Gastrocnemius medialis (tissue), 4 donors: ENCODE results near the gene SORD. TPM values are rescaled to one million over a fixed set of nuclear protein-coding genes. Genes with fewer than 3 reads are reported as not detected.

ENCODE experiments used
- ATAC-seq, 2 donors: fragments of 150-250 bp; one replicate each; pipeline ENCODE4 v1.9.1; 2016
- DNase-seq, 2 donors: peaks; one replicate each; pipeline ENCODE4 v3.0.0-alpha.2; 2019
- H3K27ac ChIP-seq, 4 donors: fragments of 200-600 bp; sonication (generic); 1 replicate in 1 of 4; 2 replicates in 3 of 4; pipeline ENCODE4 v1.5.1; 2016 to 2018; ENCODE audit warnings: mild to moderate bottlenecking in 2 of 4, moderate library complexity in 1 of 4
- H3K27me3 ChIP-seq, 3 donors: fragments of 200-600 bp; sonication (generic) in 2 of 3; 1 replicate in 1 of 3; 2 replicates in 2 of 3; pipeline versions ENCODE4 v1.5.1 to v1.6.0; 2016 to 2019; ENCODE audit warnings: mild to moderate bottlenecking in 1 of 3, moderate library complexity in 1 of 3
- H3K36me3 ChIP-seq, 2 donors: fragments of 200-600 bp; sonication (generic) in 1 of 2; one replicate each; pipeline ENCODE4 v1.5.1; 2017 to 2018
- H3K4me1 ChIP-seq, 2 donors: fragments of 200-600 bp; sonication (generic) in 1 of 2; one replicate each; pipeline ENCODE4 v1.5.1; 2016 to 2017; ENCODE audit warnings: mild to moderate bottlenecking in 2 of 2
- H3K4me3 ChIP-seq, 4 donors: fragments of 200-600 bp; sonication (generic) in 3 of 4; 1 replicate in 1 of 4; 2 replicates in 3 of 4; pipeline ENCODE4 v1.5.1; 2016 to 2019; ENCODE audit warnings: mild to moderate bottlenecking in 2 of 4
- H3K9me3 ChIP-seq, 3 donors: fragments of 200-600 bp; sonication (generic) in 2 of 3; 1 replicate in 1 of 3; 2 replicates in 2 of 3; pipeline ENCODE4 v1.5.1; 2016 to 2019
- POLR2A ChIP-seq, 2 donors: fragments of 450-650 bp; IDR thresholded peaks; one replicate each; pipeline ENCODE4 v1.6.1; 2017; ENCODE audit warnings: antibody characterized with exemption in 2 of 2, mild to moderate bottlenecking in 2 of 2, moderate library complexity in 2 of 2
- in situ Hi-C, 4 donors: fragments of 200-750 bp; cut with MboI; loops; one replicate each; pipeline versions ENCODE4 v1.15.0 to v1.8.0; 2017; ENCODE audit warnings: low sequenced_read_pairs in 4 of 4
- intact Hi-C: fragments of 100-400 bp; cut with DNase I; formaldehyde crosslinking; loops from one replicate; pipeline ENCODE4 v1.15.1; 2023; ENCODE audit warnings: low total_unique reads
- total RNA-seq, 4 donors: library from RNA; depleted of rRNA; stranded (reverse); fragments of >200 nt; gene quantifications; one replicate each; pipeline versions ENCODE4 v1.1.0 to v1.2.3, GENCODE V29; 2016
- TF ChIP-seq, protein P1 (sequence below), 5 experiments: fragments of 450-650 bp in 3 of 5; fragments of 200-600 bp in 2 of 5; sonication (generic) in 2 of 5; IDR thresholded peaks in 4 of 5; conservative IDR thresholded peaks in 1 of 5; 1 replicate in 4 of 5; 2 replicates in 1 of 5; pipeline ENCODE4 v1.5.1; 2016 to 2019; ENCODE audit warnings: antibody characterized with exemption in 5 of 5, mild to moderate bottlenecking in 3 of 5, moderate library complexity in 3 of 5

Gene SORD
- total RNA-seq, 4 donors from 2014 or later, result 2.6 to 11.6 (median 3.6) TPM

DNA sequence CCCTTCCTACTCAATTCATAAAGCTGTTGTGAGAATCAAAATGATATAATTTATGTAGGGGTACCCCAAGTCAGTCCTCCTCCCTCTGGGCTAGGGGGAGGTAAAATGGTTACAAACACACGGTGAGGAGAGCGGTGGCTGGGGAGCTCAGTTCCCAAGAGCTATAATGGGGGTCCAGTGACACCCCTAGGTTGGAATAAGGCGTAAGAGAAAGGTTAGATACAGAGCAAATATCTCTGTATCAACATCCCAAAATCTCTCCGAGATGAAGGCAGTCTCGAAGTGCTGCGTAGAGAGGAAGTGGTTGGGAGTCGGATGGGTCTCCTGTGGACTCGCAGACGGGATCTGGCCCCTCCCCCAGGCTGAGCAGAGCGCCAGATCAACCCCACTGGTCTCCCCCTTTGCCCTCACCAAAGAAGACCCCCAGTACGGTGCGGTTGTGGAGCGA, 89.2 kb downstream of the SORD start:
- no peak for DNase-seq
- in situ Hi-C loops, result no loop called here

DNA sequence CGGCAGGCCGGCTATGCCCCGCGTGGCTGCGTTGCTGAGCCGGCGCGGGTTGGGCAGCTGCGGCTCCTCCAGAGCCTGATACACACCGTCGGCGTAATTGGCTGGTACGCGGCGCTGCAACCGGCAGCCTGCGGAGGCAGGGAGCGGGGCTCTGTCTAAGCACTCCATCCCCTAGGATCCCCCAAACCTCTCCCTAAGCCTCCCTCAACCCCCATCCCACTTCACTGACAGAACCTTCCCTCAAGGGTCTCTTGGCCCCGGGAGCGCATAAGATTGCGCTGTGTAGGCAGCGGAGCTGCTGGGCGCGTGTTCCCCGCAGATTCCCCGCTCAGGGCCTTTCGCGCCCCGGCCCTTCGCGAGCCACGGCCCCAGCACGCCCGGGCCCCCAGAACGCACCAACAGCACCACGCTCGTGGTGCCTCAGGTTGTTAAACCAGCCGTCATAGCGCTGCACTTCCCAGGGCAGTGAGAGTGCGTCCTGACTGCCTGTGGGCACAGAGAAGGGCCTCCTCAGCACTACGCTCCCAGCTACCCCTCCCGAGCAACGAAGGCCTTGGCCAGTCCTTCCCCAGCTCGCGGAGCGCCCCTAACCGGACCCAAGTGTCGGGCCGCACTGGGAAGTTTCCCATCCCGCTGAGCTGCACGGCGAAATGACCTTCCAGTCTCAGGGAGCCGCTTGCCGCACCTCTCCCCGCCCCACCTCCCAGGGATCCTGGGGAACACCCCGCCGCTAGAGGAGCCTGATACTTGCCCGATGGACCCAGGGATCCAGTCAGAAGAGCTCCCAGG, 89.8 kb downstream of the SORD start:
- intact Hi-C loops, result no loop called here
- no peak for ATAC-seq
- no peak for DNase-seq
- no peaks in the 10 kb centered on the region for H3K36me3 ChIP-seq
- H3K27me3 ChIP-seq, result peaks cover 79 to 89% (median 87%) of the 10 kb centered on the region in 3 donors
- H3K4me3 ChIP-seq, result peak overlapping the region in 1 of 4 donors; percentile 11
- H3K4me1 ChIP-seq, result peaks cover 6 to 15% of the 10 kb centered on the region in 2 donors
- TF ChIP-seq, protein P1, sequence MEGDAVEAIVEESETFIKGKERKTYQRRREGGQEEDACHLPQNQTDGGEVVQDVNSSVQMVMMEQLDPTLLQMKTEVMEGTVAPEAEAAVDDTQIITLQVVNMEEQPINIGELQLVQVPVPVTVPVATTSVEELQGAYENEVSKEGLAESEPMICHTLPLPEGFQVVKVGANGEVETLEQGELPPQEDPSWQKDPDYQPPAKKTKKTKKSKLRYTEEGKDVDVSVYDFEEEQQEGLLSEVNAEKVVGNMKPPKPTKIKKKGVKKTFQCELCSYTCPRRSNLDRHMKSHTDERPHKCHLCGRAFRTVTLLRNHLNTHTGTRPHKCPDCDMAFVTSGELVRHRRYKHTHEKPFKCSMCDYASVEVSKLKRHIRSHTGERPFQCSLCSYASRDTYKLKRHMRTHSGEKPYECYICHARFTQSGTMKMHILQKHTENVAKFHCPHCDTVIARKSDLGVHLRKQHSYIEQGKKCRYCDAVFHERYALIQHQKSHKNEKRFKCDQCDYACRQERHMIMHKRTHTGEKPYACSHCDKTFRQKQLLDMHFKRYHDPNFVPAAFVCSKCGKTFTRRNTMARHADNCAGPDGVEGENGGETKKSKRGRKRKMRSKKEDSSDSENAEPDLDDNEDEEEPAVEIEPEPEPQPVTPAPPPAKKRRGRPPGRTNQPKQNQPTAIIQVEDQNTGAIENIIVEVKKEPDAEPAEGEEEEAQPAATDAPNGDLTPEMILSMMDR (IDR thresholded peaks at IDR 0.05 in 4 of 5, conservative IDR thresholded peaks at IDR 0.05 in 1 of 5), result no peak
- no peak for TF ChIP-seq POLR2A (IDR thresholded peaks at IDR 0.05)
- H3K27ac ChIP-seq, result no peak overlapping the region
- in situ Hi-C loops, result no loop called here
- no peaks in the 10 kb centered on the region for H3K9me3 ChIP-seq

More for the DNA sequence above, 89.2 kb downstream of the SORD start:
- H3K36me3 ChIP-seq, result no peaks in the 10 kb centered on the region
- peak overlapping the region in 1 of 4 donors; percentile 11 for H3K4me3 ChIP-seq
- intact Hi-C loops, result no loop called here
- no peak for ATAC-seq
- TF ChIP-seq, protein P1 (IDR thresholded peaks at IDR 0.05 in 4 of 5, conservative IDR thresholded peaks at IDR 0.05 in 1 of 5), result no peak
- TF ChIP-seq POLR2A (IDR thresholded peaks at IDR 0.05), result no peak
- no peak overlapping the region for H3K27ac ChIP-seq
- no peaks in the 10 kb centered on the region for H3K9me3 ChIP-seq
- peaks cover 73 to 83% (median 82%) of the 10 kb centered on the region in 3 donors for H3K27me3 ChIP-seq
- H3K4me1 ChIP-seq, result peaks cover 3 to 14% of the 10 kb centered on the region in 2 donors

DNA sequence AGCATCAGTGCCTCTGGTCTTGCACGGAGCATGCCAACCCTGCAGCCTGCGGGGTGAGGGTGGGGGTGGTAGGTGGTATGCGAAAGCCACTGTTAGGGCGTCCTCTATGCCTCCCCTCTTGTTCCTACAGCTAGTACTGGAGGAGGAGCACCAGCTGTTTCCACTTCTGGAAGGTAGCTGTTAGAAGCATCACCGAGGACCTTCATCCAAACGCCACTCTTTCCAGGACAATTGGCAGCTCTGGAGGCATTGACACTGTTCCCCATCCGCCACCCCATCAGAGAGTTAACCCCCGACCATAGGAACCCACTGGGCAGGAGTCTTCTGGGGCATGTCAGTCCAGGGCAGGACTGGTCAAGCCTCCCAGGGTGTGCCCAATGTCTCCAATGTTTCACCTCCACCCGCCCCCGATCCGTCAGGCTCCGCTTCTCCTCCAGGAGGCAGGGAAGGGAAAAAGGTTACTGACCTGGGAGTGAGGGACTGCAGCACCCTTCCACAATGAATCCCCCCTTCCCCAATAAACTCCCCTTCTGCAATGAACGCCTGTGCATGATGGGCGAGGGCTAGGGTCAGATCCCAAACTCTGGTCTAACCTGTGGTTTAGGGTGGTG, 90.5 kb downstream of the SORD start:
- ATAC-seq, result no peak
- Histone ChIP-seq H3K4me1 (peaks cover 7 to 15% of the 10 kb centered on the region in 2 donors), H3K27ac (no peak overlapping the region), H3K27me3 (peaks cover 81 to 86% (median 85%) of the 10 kb centered on the region in 3 donors), H3K9me3 (no peaks in the 10 kb centered on the region), H3K4me3 (no peak overlapping the region), H3K36me3 (no peaks in the 10 kb centered on the region)
- in situ Hi-C loops (no loop called here), intact Hi-C loops (no loop called here)
- DNase-seq, result no peak
- TF ChIP-seq, protein P1 (IDR thresholded peaks at IDR 0.05 in 4 of 5, conservative IDR thresholded peaks at IDR 0.05 in 1 of 5), result no peak
- TF ChIP-seq POLR2A (IDR thresholded peaks at IDR 0.05), result no peak

DNA sequence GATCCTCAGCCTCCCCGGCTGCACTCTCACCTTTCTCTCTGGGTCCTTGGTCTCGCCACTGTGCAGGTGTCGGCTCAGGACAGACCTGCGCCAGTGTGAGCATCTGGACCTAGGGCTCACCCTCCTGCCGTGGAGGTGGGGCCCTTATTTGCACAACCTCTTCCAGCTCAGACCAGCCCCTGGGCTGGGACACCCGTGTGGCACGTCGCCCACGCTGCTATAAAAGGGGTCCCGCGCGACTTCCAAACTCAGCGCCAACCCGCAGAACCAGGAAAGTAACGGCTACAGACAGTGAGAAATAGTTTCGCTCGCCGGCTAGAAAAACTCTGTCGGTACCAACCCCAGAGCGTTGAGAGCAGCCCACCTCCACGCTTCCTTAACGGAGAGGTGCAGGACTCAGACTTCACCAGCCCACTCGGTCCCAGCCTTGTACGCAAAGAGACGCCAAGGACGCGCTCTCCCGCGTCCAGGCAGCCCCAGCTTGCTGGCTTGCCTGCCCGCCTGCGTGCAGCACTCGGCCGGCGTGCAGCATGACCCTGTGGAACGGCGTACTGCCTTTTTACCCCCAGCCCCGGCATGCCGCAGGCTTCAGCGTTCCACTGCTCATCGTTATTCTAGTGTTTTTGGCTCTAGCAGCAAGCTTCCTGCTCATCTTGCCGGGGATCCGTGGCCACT, 91.2 kb downstream of the SORD start, which contains the start of the genes DUOX2 and DUOXA2:
Gene DUOX2, minus strand, starts transcription at position 97 of the 675 bp plus-strand sequence. CDS start 761 bp downstream, outside the sequence.
Gene DUOXA2, plus strand, starts transcription at position 251 of the 675 bp plus-strand sequence. Its CDS starts 280 bp downstream, at position 531.
- TF ChIP-seq POLR2A (IDR thresholded peaks at IDR 0.05), result no peak
- TF ChIP-seq, protein P1 (IDR thresholded peaks at IDR 0.05 in 4 of 5, conservative IDR thresholded peaks at IDR 0.05 in 1 of 5), result no peak
- DNase-seq, result no peak
- peaks cover 7 to 15% of the 10 kb centered on the region in 2 donors for H3K4me1 ChIP-seq
- intact Hi-C loops, result no loop called here
- in situ Hi-C loops, result no loop called here
- H3K4me3 ChIP-seq, result peak within 1 kb of the TSS in 1 of 4 donors; percentile 17
- H3K27me3 ChIP-seq, result peaks cover 78 to 81% (median 80%) of the 10 kb centered on the region in 3 donors
- H3K27ac ChIP-seq, result no peak within 1 kb of the TSS
- no peak for ATAC-seq
- no peaks in the 10 kb centered on the region for H3K36me3 ChIP-seq
- H3K9me3 ChIP-seq, result no peaks in the 10 kb centered on the region
